Pons (tissue), 1 donor: Measurements from ENCODE around the gene MEGF6.
A peak's percentile ranks its signal among the peaks of the same experiment; 100 is the strongest.

ENCODE experiments used
- DNase-seq: peaks from one replicate; pipeline ENCODE4 v3.0.0-alpha.2; 2016; ENCODE audit warnings: low spot score

The MEGF6 gene

DNA sequence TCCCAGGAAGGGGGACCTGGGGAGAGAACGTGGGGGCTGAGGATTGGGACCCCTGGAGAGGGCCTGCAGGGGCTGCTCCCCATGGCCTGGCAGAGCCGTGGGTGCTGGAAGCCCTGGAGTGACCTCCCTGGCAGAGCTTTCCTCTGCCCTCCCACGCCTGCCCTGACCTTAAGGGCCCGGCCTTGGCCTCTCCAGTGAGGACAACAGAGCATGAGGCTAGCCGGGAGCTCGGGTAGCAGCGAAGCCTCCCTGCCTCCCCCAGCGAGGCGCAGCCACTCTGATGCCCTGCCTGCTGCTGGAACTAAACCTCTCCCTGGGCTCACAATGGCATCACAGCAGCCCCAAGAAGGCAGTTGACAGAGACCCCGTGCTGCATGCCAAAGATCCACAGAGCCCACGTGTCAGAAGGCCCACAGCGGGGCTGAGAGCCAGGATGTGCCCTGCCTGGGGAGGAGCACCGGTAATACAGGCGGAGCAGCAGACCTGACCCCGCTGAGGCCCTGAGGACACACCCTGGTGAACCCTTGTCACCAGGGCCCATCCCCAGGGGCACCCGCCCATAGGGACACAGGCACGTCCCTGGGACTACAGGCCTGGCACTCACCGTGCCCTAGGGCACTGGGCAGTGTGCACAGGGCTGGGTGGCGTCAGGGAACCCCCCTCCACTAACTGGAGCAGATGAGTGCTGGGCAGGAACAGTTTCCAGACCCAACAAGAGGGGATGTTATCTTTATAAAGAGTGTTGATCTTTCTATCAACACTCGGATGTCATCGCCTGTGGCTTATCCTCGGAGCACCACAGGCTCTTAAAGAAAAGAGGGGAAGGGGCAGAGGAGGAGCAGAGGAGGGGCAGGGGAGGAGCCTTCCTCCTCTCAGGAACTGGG lies 108.4 kb downstream of the MEGF6 start:
- DNase-seq = no peak

- peak; percentile 18 for DNase-seq
Observed at GRCh38 chr1:3501856-3502640, 109.3 kb downstream of the MEGF6 start.

DNA sequence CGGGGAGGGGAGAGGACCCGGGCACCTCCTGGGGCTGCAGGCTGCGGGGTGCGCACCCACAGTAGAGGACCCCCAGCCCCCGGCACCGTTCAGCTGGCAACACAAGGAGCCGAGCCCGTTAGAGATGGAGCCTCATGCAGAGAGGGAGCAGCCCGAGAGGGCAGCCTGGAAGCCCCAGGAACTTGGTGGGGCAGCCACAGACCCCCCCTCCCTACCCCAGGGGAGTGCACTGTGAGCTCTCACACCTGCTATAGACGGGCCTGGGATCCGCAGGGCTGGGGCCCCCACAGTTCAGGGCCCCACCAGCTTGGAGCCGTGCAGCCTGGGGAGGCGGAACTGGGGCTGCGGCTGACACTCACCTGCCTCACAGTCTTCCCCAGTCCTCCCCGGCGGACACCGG lies 109.9 kb downstream of the MEGF6 start:
- DNase-seq = no peak

GRCh38 chr1:3500265-3500835 lies 111.0 kb downstream of the MEGF6 start:
- DNase-seq = no peak

GRCh38 chr1:3499611-3500010 lies 111.7 kb downstream of the MEGF6 start:
- no peak for DNase-seq

- no peak for DNase-seq
Observed at GRCh38 chr1:3498986-3499385, 112.3 kb downstream of the MEGF6 start.

- DNase-seq = no peak
Observed at GRCh38 chr1:3498246-3498930, 112.9 kb downstream of the MEGF6 start.

- no peak for DNase-seq
Observed at GRCh38 chr1:3497521-3497920, 113.8 kb downstream of the MEGF6 start.

GRCh38 chr1:3496916-3497315 lies 114.4 kb downstream of the MEGF6 start:
- no peak for DNase-seq

DNA sequence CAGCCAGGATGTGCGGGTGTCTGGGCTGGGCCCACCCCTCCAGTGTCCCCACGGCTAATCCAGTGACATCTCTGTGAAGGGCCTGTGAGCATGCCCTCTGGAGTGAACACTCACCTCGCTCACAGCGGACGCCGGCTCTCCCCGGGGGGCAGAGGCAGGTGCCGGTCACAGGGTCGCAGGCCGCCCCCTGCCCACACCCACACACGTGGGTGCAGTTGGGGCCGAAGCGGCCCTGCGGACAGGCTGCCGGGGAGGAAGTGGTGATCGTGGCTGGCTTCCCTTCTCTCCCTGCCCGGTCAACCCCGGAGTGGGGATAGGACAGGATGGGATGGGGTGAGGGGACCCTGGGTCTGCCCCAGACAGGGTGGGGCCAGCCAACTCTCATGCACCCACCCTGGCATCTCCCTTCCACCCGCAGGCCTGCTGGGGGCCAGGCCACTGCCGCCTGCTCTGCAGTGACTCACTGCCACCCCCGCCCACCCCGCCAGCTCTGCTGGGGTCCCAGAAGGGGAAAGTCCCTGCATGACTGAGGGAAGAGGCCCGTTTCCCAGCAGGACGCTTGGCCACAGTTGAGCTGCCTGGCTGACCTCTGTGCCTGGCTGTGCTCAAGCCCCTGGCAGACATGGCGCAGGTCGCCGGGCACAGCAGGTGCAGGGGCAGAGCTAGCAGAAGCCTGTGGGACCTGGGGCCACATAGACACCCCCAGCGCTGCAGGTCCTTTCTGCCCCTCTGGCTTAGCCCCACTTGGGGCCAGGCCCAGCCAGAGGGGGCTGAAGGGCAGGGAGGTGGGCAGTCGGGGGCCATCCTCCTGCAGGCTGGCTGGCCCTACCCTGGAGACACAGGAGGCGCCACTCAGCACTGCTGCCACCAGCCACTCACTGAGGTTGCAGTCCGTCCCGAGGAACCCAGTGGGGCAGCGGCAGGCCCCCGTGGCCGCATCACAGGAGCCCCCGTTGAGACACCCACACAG lies 115.2 kb downstream of the MEGF6 start:
- no peak for DNase-seq

- DNase-seq = peak; percentile 6
Observed at GRCh38 chr1:3494321-3495308, 116.7 kb downstream of the MEGF6 start.

DNA sequence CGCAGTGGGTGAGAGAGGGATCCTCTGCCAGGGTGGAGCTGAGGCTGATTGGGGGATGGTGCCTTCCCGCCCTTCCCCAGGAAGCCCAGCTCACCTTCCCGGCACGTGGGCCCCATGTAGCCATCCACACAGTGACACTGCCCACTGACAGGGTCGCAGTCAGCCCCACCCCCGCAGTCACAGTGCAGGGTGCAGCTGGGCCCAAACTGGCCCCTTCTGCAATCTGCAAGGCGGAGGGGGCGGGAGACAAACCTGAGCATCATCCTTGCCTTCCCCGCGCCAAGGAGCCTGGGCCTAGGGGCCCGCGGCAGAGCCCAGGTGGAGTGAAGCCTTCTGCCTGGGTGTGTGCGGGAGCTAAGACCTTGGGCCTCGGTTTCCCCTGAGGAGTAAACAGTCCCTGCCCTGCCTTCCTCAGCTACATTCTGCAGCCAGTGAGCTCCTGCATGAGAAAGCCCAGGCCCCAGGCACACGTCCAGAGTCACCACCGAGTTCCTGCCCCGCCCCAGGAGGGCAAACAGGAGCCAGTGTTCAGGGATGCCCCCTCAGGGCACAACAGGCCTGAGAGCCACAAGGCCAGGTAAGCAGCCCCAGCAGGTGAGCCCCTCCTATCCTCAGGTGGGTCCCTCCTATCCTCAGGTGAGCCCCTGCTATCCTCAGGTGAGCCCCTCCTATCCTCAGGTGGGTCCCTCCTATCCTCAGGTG lies 118.6 kb downstream of the MEGF6 start:
- no peak for DNase-seq

DNA sequence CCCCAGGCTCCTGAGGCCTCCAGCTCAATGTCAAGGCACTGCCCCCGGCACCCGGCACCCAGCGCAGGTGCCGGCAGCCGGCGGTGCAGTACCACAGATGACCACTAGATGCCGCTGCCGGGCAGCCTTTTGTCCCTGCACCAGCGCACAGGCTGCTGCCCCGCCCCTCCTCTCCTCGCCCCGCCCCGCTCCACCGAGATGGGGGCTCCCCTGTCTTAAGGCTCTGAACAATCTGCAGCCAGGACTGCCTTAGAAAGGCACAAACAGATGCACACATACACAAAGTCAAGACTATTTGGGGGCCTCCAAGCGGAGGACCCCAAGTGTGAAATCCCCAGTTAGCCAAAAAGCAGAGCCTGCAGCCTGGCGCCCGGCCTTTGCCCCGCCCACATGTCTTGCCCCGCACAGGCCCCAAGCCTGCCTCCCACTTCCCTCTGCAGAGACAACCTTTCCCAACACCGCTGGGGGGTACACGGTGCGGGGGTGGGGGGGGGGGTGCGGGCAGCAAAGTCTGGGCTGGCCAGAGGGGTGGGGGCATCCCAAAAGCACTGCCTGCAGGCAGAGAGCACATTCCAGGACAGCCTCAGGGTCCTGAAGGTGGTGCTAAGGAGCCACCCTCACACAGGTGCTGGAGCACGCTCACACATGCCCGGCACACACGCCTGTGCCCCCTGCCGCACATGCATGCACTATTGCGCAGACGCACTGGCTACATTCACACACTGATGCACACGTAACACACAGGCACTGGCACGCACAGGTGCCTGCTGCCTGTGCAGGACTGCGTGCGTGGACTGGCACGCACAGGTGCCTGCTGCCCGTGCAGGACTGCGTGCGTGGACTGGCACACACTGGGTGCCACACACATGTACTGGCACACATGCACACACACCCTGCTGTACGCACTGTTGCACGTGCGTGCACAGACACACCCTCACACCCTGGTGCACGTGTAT lies 119.7 kb downstream of the MEGF6 start:
- peak; percentile 35 for DNase-seq

- DNase-seq = no peak
Observed at GRCh38 chr1:3490046-3490745, 121.1 kb downstream of the MEGF6 start.

GRCh38 chr1:3488432-3488831 lies 122.9 kb downstream of the MEGF6 start:
- no peak for DNase-seq

DNA sequence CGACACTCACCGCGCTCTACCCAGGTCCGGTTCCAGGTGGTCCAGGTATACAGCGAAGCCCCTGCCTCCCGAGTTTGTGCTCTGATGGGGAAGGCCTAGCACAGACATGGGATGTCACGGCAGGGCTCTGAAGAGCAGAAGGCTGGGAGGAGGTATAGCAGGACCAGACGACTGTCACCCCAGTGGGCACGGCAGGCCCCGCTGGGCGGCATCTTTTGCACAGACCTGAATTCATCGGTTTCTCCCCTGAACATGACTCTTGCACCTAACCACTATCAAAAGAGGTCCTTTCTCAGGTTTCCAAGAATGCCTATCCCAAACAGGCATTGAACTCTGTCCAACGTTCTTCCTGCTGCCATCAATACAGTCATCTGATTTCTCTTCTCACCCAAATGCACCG lies 126.3 kb downstream of the MEGF6 start:
- DNase-seq = no peak

- no peak for DNase-seq
Observed at GRCh38 chr1:3483801-3484444, 127.4 kb downstream of the MEGF6 start.
